Measurements from ENCODE around the gene UBE2C.
"Not testable (repeated sequence)": the region's sequence is repeated elsewhere in the genome, so short reads cannot be mapped to it uniquely, and the experiment has no call there.

The UBE2C gene

GRCh38 chr20:45812157-45813005 is at the start of gene UBE2C:
TSS of gene UBE2C (plus strand) at chr20:45812644. CDS start at chr20:45812696, 52 bp downstream.
- peak; percentile 89 for DNase-seq (ENCODE audit: low read depth, low spot score)

DNA sequence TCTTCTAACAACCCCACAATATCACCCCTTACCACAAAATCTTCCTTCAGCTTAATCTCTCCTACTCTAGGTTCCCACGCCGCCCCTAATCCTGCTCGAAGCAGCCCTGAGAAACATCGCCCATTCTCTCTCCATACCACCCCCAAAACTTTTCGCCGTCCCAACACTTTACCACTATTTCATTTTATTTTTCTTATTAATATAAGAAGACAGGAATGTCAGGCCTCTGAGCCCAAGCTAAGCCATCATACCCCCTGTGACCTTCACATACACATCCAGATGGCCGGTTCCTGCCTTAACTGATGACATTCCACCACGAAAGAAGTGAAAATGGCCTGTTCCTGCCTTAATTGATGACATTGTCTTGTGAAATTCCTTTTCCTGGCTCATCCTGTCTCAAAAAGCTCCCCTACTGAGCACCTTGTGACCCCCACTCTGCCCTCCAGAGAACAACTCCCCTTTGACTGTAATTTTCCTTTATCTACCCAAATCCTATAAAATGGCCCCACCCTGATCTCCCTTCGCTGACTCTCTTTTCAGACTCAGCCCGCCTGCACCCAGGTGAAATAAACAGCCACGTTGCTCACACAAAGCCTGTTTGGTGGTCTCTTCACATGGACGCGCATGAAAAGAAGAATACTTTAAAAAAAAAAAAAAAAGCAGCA is 47.7 kb upstream of the UBE2C start:
- DNase-seq (ENCODE audit: low read depth, low spot score): not testable (repeated sequence)

GRCh38 chr20:45765307-45765875 is 47.1 kb upstream of the UBE2C start:
- no peak for DNase-seq (ENCODE audit: low read depth, low spot score)

DNA sequence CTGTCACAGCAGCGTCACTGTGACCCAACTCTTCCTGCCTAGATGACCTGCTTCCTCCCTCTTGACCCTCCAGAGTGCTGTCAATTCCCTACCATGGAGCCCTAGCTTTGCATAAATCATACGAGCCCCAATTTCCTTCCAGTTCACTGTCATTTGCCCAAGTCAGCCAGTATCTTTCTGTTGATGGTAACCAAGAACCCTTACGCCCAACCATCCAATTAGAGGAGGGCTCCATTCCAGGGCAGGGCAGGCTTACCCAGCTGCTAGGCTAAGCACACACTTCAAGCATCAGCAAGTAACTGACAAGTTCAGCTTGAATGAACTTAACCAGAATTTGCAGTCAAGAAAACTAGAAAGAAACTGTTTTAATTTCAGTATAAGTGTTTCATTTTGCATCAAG is 46.5 kb upstream of the UBE2C start:
- no peak for DNase-seq (ENCODE audit: low read depth, low spot score)

- DNase-seq (ENCODE audit: low read depth, low spot score): no peak
These were observed 44.0 kb upstream of the UBE2C start for GRCh38 chr20:45768479-45768878.

- DNase-seq (ENCODE audit: low read depth, low spot score): peak; percentile 61
These were observed 41.2 kb upstream of the UBE2C start for GRCh38 chr20:45771182-45771759.

- no peak for DNase-seq (ENCODE audit: low read depth, low spot score)
These were observed 39.8 kb upstream of the UBE2C start for GRCh38 chr20:45772693-45773092.

GRCh38 chr20:45774945-45775344 is 37.5 kb upstream of the UBE2C start:
- no peak for DNase-seq (ENCODE audit: low read depth, low spot score)

DNA sequence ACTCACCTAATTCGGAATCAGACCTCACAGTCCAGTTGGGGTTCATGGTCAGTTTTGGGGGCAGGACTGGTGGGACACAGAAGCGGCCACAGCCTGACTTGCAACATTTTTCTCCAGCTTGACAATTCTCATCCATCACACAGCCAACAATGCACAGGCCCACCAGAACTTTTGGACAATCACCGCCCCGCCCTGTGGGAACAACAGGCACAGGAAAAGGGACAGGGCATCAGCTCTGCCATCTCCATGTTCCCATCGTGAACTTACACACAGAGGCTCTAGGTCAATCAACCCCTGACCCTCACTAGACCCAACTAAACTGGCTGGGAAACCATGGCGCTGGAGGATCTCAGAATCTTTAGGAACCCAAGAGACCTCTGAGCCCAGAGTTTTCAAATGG is 37.0 kb upstream of the UBE2C start:
- DNase-seq (ENCODE audit: low read depth, low spot score): no peak

DNA sequence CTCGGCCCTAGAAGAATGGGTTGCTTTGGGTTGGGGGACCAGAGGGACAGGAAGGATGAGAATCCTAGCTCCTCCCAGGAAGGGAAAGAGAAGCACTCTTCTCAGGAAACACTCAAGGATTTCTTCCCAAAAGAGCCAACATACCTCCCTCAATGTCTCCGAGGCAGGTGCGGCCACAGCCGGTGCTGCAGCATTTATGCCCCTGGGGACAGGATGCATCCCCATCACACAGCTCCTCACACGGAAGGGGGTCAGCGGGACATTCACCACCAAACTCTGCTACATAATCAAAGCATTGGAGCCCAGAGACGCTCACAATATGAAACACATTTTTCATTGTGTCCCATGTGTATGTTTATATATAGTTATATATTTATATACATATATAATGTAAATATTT is 35.5 kb upstream of the UBE2C start:
- DNase-seq (ENCODE audit: low read depth, low spot score): no peak

- DNase-seq (ENCODE audit: low read depth, low spot score): no peak
These were observed 33.2 kb upstream of the UBE2C start for GRCh38 chr20:45779011-45779915.

GRCh38 chr20:45780159-45780558 is 32.3 kb upstream of the UBE2C start:
- no peak for DNase-seq (ENCODE audit: low read depth, low spot score)

DNA sequence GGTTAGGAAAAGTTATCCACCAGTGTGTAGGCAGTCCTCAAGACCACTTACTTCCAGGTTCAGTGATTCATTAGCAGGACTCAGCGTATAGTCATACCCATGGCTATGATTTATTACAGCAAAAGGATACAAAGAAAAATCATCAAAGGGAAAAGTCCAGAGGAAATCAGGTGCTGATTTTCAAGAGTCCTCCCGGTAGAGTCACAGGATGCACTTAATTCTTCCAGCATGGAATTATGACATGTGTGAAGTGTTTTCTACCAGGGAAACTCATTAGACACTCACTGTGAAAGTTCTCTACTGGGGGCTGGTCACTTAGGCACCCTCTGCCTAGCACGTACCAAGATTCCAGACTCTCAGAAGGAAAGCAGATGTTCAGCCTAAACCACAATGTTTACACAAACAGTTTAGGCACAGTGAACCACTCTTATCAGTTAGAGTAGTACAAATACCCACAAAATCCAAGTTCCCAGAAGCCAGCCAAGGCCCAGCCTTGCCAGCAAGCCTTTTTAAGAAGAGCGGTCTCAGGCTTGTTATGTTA is 31.0 kb upstream of the UBE2C start:
- DNase-seq (ENCODE audit: low read depth, low spot score): no peak

- DNase-seq (ENCODE audit: low read depth, low spot score): no peak
These were observed 29.6 kb upstream of the UBE2C start for GRCh38 chr20:45782890-45783289.

DNA sequence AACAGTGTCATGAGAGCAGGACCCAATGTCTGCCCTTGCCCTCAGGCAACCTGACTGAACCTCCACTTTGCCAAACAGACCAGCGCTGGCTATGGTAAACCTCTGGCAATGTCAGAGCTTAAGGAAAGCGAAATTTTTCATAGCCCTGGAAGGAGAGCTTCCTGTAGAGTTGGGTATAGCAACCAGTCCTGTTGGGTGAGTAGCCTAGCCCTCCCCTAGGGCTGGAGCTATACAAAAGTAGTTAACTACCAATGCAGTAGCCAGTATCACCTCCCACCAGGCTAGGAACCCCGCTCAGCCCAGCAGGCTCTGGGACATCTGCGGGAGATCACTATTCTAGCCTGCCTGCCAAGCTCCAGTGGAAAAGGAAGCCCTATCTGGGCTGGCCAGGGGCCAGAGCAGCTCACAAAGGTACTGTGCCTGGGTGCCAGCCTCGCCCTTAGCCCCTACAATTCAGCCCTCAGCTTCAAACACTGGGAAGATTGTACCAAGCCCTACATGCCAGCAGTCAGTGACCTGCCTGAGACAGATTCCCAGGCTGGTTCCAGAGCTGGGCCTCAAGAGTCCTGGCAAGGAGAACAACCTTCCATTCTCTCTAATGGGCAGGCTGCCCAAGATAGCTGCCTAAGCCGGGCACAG is 28.7 kb upstream of the UBE2C start:
- DNase-seq (ENCODE audit: low read depth, low spot score): no peak

DNA sequence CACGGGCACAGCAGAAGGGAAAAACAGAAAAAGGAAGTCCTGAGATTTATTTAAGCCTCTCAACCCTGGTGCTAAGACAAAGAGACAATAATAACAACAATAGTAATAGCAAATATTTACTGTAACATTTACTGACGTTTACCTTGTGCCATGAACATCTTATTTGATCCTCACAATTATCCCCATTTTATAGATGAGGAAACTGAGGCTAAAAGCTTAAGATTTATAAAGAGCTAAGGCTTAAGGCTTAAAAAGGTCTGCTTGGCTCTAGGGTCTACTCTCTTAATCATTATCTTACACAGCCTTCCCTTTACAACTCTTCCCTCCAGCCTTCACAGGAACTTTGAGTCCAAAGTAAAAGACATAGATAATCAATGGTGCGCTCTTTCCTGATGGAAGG is 24.1 kb upstream of the UBE2C start:
- no peak for DNase-seq (ENCODE audit: low read depth, low spot score)

DNA sequence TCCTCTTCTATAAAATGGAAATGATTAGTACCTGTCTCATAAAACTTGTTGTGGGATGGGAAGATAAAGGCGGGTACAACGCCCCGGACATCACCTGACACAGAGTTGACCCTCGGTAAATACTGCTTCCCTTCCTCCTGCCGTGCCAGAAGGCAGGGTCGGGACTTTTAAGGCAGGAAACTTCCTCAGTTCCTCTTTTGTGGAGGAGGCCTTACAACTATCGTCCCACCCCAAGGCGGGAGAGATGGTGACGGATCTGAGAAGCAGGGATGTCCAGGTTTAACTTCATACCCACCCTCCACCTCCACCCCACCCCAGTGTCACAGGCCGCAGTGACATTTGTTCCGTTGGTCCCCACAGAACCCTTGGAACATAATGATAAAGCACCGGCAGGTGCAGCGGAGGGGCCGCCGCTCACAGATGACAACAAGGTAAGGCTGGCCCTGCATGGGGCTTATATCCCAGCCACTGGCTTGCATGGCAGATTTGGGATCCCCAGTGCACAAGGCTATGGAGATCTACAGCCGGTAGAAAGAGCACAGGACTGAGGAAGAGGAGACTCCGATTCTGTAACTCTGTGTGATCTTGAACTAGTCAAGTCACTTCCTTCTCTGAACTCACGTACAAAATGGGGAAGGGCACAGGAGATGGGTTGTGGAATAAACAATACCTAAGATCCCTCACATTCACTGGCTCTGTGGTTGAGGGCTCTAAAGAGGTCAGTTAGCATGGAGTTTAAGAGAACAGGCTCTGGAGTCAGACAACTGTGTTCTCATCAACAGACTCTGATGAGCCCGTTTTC is 19.9 kb upstream of the UBE2C start:
- no peak for DNase-seq (ENCODE audit: low read depth, low spot score)

- DNase-seq (ENCODE audit: low read depth, low spot score): no peak
These were observed 15.9 kb upstream of the UBE2C start for GRCh38 chr20:45796337-45797065.

- DNase-seq (ENCODE audit: low read depth, low spot score): not testable (repeated sequence)
These were observed 14.9 kb upstream of the UBE2C start for GRCh38 chr20:45797510-45797909.
